Uterus (tissue), 2 donors: Measurements from ENCODE around the gene GORAB.

Experiments used
- POLR2A ChIP-seq, 2 donors: fragments of 450-650 bp; IDR thresholded peaks; one replicate each; pipeline ENCODE4 v1.6.1; 2016; ENCODE audit warnings: antibody characterized with exemption in 2 of 2, mild to moderate bottlenecking in 1 of 2, moderate library complexity in 1 of 2
- TF ChIP-seq, protein P1 (sequence below), 4 experiments: fragments of 200-600 bp in 2 of 4; fragments of 450-650 bp in 2 of 4; sonication (generic) in 2 of 4; IDR thresholded peaks; one replicate each; pipeline ENCODE4 v1.5.1; 2016 to 2019; ENCODE audit warnings: antibody characterized with exemption in 4 of 4, mild to moderate bottlenecking in 2 of 4, moderate library complexity in 1 of 4

DNA sequence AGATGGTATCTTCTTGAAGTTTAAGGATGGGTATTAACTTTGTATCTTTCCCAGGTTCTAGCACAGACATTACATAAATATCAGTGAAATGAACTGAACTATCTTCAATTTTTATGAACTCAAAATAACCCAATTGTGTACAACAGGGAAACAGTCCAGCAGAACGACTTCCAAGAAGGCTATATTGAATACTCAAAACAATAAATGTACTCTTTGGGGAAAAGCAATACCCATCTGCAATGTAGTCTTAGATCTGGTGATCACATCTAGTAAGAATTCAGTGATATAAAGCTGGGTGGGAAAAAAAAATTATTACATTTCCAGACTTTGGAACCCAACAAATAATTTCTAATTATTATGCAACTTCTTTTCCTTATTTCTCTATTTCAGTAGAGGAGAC lies 33.1 kb upstream of the GORAB start:
- TF ChIP-seq, protein P1, sequence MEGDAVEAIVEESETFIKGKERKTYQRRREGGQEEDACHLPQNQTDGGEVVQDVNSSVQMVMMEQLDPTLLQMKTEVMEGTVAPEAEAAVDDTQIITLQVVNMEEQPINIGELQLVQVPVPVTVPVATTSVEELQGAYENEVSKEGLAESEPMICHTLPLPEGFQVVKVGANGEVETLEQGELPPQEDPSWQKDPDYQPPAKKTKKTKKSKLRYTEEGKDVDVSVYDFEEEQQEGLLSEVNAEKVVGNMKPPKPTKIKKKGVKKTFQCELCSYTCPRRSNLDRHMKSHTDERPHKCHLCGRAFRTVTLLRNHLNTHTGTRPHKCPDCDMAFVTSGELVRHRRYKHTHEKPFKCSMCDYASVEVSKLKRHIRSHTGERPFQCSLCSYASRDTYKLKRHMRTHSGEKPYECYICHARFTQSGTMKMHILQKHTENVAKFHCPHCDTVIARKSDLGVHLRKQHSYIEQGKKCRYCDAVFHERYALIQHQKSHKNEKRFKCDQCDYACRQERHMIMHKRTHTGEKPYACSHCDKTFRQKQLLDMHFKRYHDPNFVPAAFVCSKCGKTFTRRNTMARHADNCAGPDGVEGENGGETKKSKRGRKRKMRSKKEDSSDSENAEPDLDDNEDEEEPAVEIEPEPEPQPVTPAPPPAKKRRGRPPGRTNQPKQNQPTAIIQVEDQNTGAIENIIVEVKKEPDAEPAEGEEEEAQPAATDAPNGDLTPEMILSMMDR (IDR thresholded peaks at IDR 0.05): no peak
- TF ChIP-seq POLR2A (IDR thresholded peaks at IDR 0.05): no peak
